ENCODE measurements around the gene ZNF439.
"Not testable (repeated sequence)": the region's sequence is repeated elsewhere in the genome, so short reads cannot be mapped to it uniquely, and the experiment has no call there.

ZNF439 gene

GRCh38 chr19:11848594-11849469, at the start of gene ZNF439:
Gene ZNF439, plus strand, starts transcription at chr19:11848726. Its CDS starts 142 bp downstream, at chr19:11848868.
- DNase-seq (ENCODE audit: low read depth, low spot score): peak; percentile 17

- no peak for DNase-seq (ENCODE audit: low read depth, low spot score)
These were observed 42.0 kb upstream of the ZNF439 start for GRCh38 chr19:11806354-11807098.

GRCh38 chr19:11807099-11807380, 41.5 kb upstream of the ZNF439 start:
- no peak for DNase-seq (ENCODE audit: low read depth, low spot score)

GRCh38 chr19:11813703-11814028, 34.9 kb upstream of the ZNF439 start:
- no peak for DNase-seq (ENCODE audit: low read depth, low spot score)

- peak; percentile 89 for DNase-seq (ENCODE audit: low read depth, low spot score)
These were observed 34.4 kb upstream of the ZNF439 start, which contains the start of gene ZNF440 for GRCh38 chr19:11814029-11814699. Gene ZNF440, plus strand, starts transcription at chr19:11814273. Its CDS starts 175 bp downstream, at chr19:11814448.

GRCh38 chr19:11814700-11815035, 33.9 kb upstream of the ZNF439 start:
- no peak for DNase-seq (ENCODE audit: low read depth, low spot score)

- DNase-seq (ENCODE audit: low read depth, low spot score): no peak
These were observed 26.9 kb upstream of the ZNF439 start for GRCh38 chr19:11821474-11822109.

GRCh38 chr19:11828957-11829876, 19.3 kb upstream of the ZNF439 start:
- not testable (repeated sequence) for DNase-seq (ENCODE audit: low read depth, low spot score)

GRCh38 chr19:11832253-11832912, 16.1 kb upstream of the ZNF439 start:
- DNase-seq (ENCODE audit: low read depth, low spot score): no peak

- no peak for DNase-seq (ENCODE audit: low read depth, low spot score)
These were observed 15.0 kb upstream of the ZNF439 start for GRCh38 chr19:11833541-11833940.

GRCh38 chr19:11835626-11836066, 12.9 kb upstream of the ZNF439 start:
- DNase-seq (ENCODE audit: low read depth, low spot score): not testable (repeated sequence)

GRCh38 chr19:11843722-11844121, 4.8 kb upstream of the ZNF439 start:
- DNase-seq (ENCODE audit: low read depth, low spot score): no peak

GRCh38 chr19:11847615-11848014, 911 bp upstream of the ZNF439 start:
- not testable (repeated sequence) for DNase-seq (ENCODE audit: low read depth, low spot score)

- DNase-seq (ENCODE audit: low read depth, low spot score): no peak
These were observed 329 bp upstream of the ZNF439 start for GRCh38 chr19:11848200-11848593.

- not testable (repeated sequence) for DNase-seq (ENCODE audit: low read depth, low spot score)
These were observed 1.8 kb downstream of the ZNF439 start for GRCh38 chr19:11850289-11850688.

GRCh38 chr19:11853358-11853757, 4.8 kb downstream of the ZNF439 start:
- no peak for DNase-seq (ENCODE audit: low read depth, low spot score)

- no peak for DNase-seq (ENCODE audit: low read depth, low spot score)
These were observed 8.2 kb downstream of the ZNF439 start for GRCh38 chr19:11856596-11857250.

- no peak for DNase-seq (ENCODE audit: low read depth, low spot score)
These were observed 12.2 kb downstream of the ZNF439 start for GRCh38 chr19:11860721-11861120.

- DNase-seq (ENCODE audit: low read depth, low spot score): no peak
These were observed 12.8 kb downstream of the ZNF439 start for GRCh38 chr19:11861301-11861700.

- DNase-seq (ENCODE audit: low read depth, low spot score): not testable (repeated sequence)
These were observed 19.2 kb downstream of the ZNF439 start for GRCh38 chr19:11867766-11868165.

Measured in iPS DF 19.7 (cell line).